Left lung (tissue), 10 donors: ENCODE measurements around the gene BUB3. TPM values are rescaled to one million over a fixed set of nuclear protein-coding genes. Genes with fewer than 3 reads are reported as not detected.
A peak's percentile ranks its signal among the peaks of the same experiment; 100 is the strongest.

Experiments used
- ATAC-seq: fragments of 200-7000 bp; cut with Tn5 transposase; one replicate; pipeline ENCODE4 v1.9.1; 2020; ENCODE audit warnings: moderate library complexity
- DNase-seq, 4 donors: peaks; one replicate each; pipeline ENCODE4 v3.0.0-alpha.2; 2013 to 2020
- H3K27ac ChIP-seq, 2 donors: fragments of 200-600 bp; sonication (generic) in 1 of 2; one replicate each; pipeline versions ENCODE4 v1.5.0 to v1.8.0; 2020 to 2021
- H3K27me3 ChIP-seq, 2 donors: fragments of 200-600 bp; sonication (generic) in 1 of 2; one replicate each; pipeline versions ENCODE4 v1.5.0 to v1.8.0; 2020 to 2021
- H3K36me3 ChIP-seq, 2 donors: fragments of 200-600 bp; sonication (generic) in 1 of 2; one replicate each; pipeline versions ENCODE4 v1.5.0 to v1.8.0; 2020 to 2021
- H3K4me1 ChIP-seq, 2 donors: fragments of 200-600 bp; one replicate each; pipeline ENCODE4 v1.8.0; 2021
- H3K4me3 ChIP-seq, 2 donors: fragments of 200-600 bp; sonication (generic) in 1 of 2; one replicate each; pipeline versions ENCODE4 v1.5.0 to v1.8.0; 2020 to 2021; ENCODE audit warnings: mild to moderate bottlenecking in 1 of 2
- H3K9me3 ChIP-seq, 2 donors: fragments of 200-600 bp; sonication (generic) in 1 of 2; one replicate each; pipeline versions ENCODE4 v1.5.0 to v1.8.0; 2020 to 2021
- intact Hi-C, 2 donors: fragments of 100-400 bp; cut with DNase I; formaldehyde crosslinking; loops; one replicate each; pipeline versions ENCODE4 v1.11.2 to v1.14.2; 2022
- polyA plus RNA-seq, 6 donors: library from polyadenylated mRNA; unstranded; fragments of 120-200 nt; gene quantifications; one replicate each; pipeline ENCODE4 v1.2.1, GENCODE V29; 2013; ENCODE audit not compliant: insufficient read length in 6 of 6
- total RNA-seq, 2 donors: library from RNA; stranded (reverse); fragmentation: NEBNext Ultra II Directional; extraction: Animal tissue kit (Norgen Biotek cat#: 25700); gene quantifications; one replicate each; pipeline ENCODE4 v1.2.1, GENCODE V29; 2021
- TF ChIP-seq, protein P1 (sequence below), 2 donors: fragments of 200-600 bp; sonication (generic) in 1 of 2; IDR thresholded peaks; one replicate each; pipeline versions ENCODE4 v1.5.0 to v1.8.0; 2021; ENCODE audit warnings: antibody characterized with exemption in 2 of 2
- donor health status: DM: no; HTN: yes; CAD: no.
- donor health status: DM: no; HTN: no; CAD: no.

BUB3 gene
- total and polyA plus RNA-seq, 8 donors, result 63.5 to 126 (median 106) TPM

DNA sequence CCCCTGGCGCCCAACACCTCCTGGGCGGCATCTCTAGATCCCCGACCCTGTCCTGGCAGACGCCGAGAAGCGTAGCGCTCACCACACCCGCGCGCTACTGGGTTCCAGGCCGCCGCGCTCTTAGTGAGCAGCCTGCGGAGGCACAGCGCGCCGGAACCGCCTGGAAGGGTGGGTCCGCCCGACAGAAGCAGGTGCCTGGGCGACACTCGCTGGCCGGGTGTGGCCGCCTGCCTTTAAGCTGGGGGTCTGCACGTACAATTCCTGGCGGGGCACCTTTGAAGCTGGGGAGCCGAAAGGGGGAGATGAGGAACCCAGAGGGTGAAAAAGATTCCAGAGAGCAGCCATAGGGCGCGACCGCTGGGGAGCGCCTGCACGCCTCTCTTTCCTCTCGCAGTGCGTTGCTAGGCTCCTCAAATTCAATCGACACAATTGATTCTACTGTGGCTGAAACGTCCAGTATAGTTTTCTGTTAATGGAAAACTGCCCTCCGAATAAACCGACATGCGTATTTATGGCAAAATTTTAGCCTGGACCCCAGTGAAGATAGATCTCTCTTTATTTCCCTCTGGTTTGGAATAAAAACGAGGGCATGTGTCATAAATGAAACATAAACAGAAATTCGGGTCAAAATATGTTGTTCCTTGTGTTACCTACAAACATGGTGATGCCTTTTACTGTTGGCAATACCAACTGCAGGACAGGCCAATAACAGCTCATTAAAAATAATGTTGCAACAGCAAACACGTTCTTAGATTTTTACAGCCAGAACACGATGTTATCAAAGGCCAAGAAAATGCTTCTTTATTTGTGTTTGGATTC lies 13.8 kb upstream of the BUB3 start:
- Histone ChIP-seq H3K27ac (no peak overlapping the region), H3K27me3 (peaks cover 100% of the 10 kb centered on the region in 2 donors), H3K4me3 (no peak overlapping the region), H3K36me3 (no peaks in the 10 kb centered on the region), H3K4me1 (peaks cover 18 to 43% of the 10 kb centered on the region in 2 donors), H3K9me3 (no peaks in the 10 kb centered on the region)
- intact Hi-C loops, result no loop called here
- TF ChIP-seq, protein P1, sequence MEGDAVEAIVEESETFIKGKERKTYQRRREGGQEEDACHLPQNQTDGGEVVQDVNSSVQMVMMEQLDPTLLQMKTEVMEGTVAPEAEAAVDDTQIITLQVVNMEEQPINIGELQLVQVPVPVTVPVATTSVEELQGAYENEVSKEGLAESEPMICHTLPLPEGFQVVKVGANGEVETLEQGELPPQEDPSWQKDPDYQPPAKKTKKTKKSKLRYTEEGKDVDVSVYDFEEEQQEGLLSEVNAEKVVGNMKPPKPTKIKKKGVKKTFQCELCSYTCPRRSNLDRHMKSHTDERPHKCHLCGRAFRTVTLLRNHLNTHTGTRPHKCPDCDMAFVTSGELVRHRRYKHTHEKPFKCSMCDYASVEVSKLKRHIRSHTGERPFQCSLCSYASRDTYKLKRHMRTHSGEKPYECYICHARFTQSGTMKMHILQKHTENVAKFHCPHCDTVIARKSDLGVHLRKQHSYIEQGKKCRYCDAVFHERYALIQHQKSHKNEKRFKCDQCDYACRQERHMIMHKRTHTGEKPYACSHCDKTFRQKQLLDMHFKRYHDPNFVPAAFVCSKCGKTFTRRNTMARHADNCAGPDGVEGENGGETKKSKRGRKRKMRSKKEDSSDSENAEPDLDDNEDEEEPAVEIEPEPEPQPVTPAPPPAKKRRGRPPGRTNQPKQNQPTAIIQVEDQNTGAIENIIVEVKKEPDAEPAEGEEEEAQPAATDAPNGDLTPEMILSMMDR (IDR thresholded peaks at IDR 0.05), result no peak
- DNase-seq, result no peak
- no peak for ATAC-seq

DNA sequence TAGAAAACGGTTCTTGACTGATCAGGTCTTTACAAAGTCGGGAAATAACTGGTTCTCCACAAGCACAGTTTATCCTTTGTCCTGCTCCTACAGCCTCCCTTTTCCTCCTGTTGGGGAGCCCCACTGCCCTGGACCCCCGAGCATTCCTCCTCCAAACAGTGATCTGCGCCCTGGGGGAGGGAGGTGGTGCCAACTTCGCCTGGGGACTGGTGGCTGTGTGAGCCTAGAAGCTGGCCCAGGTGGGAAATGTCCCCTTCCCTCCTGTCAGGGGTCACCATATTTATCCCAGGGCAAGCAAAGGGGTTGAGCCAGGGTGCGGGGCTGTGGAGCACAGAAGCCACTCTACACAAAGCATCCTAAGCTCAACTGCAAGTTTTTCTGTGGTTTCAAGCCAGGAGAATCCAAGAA lies 13.2 kb upstream of the BUB3 start:
- H3K27me3 ChIP-seq, result peaks cover 100% of the 10 kb centered on the region in 2 donors
- no peak overlapping the region for H3K27ac ChIP-seq
- intact Hi-C loops, result no loop called here
- TF ChIP-seq, protein P1 (IDR thresholded peaks at IDR 0.05), result no peak
- no peaks in the 10 kb centered on the region for H3K9me3 ChIP-seq
- no peaks in the 10 kb centered on the region for H3K36me3 ChIP-seq
- no peak for ATAC-seq
- peak in 1 of 4 donors; percentile 47 for DNase-seq
- H3K4me1 ChIP-seq, result peaks cover 14 to 37% of the 10 kb centered on the region in 2 donors
- no peak overlapping the region for H3K4me3 ChIP-seq

DNA sequence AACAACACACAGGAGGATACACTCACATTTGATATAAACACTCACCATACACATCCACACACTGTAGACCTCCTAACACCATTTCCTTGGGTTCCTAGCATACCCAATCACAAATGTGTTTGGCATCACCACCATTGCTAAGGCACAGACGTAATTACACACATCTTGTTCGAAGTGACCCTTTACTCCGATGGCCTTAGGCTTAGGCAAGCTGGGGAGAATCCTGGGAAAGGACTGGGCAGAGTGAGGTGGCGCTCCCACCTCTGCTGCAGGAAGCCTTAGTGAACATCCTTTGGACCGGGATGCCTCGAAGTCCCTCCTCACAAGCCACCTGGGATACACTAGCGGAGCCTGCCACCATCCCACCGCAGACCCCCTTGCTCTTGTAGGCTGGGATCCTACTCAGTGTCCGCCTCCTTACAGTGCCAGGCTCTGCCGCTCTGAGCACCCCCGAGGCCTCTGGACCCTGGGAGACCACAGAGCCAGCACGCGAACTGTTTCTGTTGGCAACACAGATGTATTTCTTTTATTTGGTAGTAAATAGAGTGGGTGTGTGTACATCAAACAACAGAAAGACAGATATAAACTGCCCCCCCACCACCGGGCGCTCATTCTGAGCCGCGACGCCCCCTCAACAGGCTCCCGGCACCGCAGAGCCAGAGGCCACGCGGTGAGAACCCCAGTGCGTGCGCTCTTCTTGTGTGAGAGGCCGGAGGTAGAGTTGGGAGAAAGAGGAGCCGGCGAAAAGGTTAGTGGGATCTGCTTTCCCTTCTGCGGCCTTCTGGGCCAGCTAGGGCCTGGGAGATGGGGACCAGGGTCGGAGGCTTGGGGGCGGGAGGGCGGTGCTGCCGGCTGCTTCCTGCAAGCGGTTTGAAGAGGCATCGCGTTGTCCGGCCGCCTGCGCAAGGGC lies 12.2 kb upstream of the BUB3 start:
- peaks cover 7 to 32% of the 10 kb centered on the region in 2 donors for H3K4me1 ChIP-seq
- intact Hi-C loops, result no loop called here
- ATAC-seq (no peak), DNase-seq (peak in 1 of 4 donors; percentile 61)
- H3K4me3 ChIP-seq, result no peak overlapping the region
- TF ChIP-seq, protein P1 (IDR thresholded peaks at IDR 0.05), result no peak
- no peak overlapping the region for H3K27ac ChIP-seq
- H3K36me3 ChIP-seq, result no peaks in the 10 kb centered on the region
- H3K9me3 ChIP-seq, result no peaks in the 10 kb centered on the region
- H3K27me3 ChIP-seq, result peaks cover 100% of the 10 kb centered on the region in 2 donors

DNA sequence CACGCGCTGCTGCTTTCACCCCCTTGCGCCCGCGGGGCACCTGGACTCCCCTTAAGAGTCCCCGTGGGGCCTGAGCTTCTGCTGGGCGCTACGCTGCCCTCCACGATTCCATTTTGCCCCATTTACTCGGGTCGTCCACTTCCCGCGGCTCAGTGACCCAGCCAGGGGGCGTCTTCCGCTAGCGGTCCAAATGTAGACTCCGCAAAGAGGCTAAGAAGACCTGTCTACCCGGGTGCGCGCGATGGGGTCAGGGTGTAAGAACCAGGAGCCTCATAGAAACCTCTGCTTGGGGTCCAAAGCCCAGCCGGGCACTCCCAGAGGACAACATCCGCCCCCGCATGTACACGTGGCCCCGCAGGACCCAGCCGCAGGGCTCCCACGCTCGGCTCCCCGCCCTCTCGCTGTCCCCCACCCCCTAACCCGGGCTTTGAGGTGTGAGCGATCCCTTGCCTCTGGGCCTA lies 11.5 kb upstream of the BUB3 start:
- DNase-seq, result peak in 1 of 4 donors; percentile 62
- no peak for ATAC-seq
- Histone ChIP-seq H3K4me1 (peaks cover under 1 to 27% of the 10 kb centered on the region in 2 donors), H3K36me3 (no peaks in the 10 kb centered on the region), H3K4me3 (no peak overlapping the region), H3K9me3 (no peaks in the 10 kb centered on the region), H3K27me3 (peaks cover 100% of the 10 kb centered on the region in 2 donors), H3K27ac (no peak overlapping the region)
- TF ChIP-seq, protein P1 (IDR thresholded peaks at IDR 0.05), result no peak
- intact Hi-C loops, result no loop called here
